Measurements from ENCODE around the gene NRP1. TPM values are rescaled to one million over a fixed set of nuclear protein-coding genes. Genes with fewer than 3 reads are reported as not detected.

Gene NRP1
- total RNA-seq, 1 experiment from 2014 or later = 3.0 TPM

DNA sequence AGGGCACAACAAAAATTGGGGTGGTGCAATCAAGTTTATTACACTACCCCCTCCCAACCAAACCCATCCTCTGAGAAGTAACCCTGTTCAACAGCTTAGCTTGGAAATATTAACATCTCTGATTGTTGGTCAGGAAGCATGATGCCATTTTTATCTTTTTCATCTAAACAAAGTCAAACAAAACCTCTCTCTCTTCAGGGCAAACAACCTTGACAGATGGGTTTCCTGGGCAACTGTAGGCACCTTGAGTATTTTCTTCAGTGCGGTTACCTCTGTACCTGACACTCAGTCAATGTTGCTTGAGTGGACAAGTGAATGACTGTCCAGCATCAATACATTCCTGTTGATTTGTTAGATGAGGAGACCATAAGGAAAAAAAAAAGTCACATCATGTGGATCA, 183.6 kb downstream of the NRP1 start:
- no peaks in the 10 kb centered on the region for H3K27me3 Mint-ChIP-seq (ENCODE audit: low read depth)
- no peaks in the 10 kb centered on the region for H3K36me3 Mint-ChIP-seq
- POLR2A ChIA-PET = no interaction called here
- H3K4me3 Mint-ChIP-seq = no peak overlapping the region
- peaks cover 21% of the 10 kb centered on the region for H3K9me3 Mint-ChIP-seq
- CTCF ChIA-PET = no interaction called here
- ATAC-seq = no peak
- TF ChIP-seq NFATC4 (CRISPR knock-in tag; IDR thresholded peaks at IDR 0.05) = no peak
- TF ChIP-seq TP53 (CRISPR knock-in tag; IDR thresholded peaks at IDR 0.05) = no peak
- TF ChIP-seq, protein P1, sequence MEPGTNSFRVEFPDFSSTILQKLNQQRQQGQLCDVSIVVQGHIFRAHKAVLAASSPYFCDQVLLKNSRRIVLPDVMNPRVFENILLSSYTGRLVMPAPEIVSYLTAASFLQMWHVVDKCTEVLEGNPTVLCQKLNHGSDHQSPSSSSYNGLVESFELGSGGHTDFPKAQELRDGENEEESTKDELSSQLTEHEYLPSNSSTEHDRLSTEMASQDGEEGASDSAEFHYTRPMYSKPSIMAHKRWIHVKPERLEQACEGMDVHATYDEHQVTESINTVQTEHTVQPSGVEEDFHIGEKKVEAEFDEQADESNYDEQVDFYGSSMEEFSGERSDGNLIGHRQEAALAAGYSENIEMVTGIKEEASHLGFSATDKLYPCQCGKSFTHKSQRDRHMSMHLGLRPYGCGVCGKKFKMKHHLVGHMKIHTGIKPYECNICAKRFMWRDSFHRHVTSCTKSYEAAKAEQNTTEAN (CRISPR knock-in tag; IDR thresholded peaks at IDR 0.05) = no peak
- TF ChIP-seq, protein P2, sequence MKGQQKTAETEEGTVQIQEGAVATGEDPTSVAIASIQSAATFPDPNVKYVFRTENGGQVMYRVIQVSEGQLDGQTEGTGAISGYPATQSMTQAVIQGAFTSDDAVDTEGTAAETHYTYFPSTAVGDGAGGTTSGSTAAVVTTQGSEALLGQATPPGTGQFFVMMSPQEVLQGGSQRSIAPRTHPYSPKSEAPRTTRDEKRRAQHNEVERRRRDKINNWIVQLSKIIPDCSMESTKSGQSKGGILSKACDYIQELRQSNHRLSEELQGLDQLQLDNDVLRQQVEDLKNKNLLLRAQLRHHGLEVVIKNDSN (CRISPR knock-in tag; IDR thresholded peaks at IDR 0.05) = no peak
- no peak for TF ChIP-seq ZNF317 (CRISPR knock-in tag; IDR thresholded peaks at IDR 0.05; ENCODE audit: borderline replicate concordance, low read depth)
- no peak for TF ChIP-seq RORB (CRISPR knock-in tag; IDR thresholded peaks at IDR 0.05)
- TF ChIP-seq, protein P3, sequence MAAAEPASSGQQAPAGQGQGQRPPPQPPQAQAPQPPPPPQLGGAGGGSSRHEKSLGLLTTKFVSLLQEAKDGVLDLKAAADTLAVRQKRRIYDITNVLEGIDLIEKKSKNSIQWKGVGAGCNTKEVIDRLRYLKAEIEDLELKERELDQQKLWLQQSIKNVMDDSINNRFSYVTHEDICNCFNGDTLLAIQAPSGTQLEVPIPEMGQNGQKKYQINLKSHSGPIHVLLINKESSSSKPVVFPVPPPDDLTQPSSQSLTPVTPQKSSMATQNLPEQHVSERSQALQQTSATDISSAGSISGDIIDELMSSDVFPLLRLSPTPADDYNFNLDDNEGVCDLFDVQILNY (CRISPR knock-in tag; IDR thresholded peaks at IDR 0.05) = no peak
- TF ChIP-seq, protein P4, sequence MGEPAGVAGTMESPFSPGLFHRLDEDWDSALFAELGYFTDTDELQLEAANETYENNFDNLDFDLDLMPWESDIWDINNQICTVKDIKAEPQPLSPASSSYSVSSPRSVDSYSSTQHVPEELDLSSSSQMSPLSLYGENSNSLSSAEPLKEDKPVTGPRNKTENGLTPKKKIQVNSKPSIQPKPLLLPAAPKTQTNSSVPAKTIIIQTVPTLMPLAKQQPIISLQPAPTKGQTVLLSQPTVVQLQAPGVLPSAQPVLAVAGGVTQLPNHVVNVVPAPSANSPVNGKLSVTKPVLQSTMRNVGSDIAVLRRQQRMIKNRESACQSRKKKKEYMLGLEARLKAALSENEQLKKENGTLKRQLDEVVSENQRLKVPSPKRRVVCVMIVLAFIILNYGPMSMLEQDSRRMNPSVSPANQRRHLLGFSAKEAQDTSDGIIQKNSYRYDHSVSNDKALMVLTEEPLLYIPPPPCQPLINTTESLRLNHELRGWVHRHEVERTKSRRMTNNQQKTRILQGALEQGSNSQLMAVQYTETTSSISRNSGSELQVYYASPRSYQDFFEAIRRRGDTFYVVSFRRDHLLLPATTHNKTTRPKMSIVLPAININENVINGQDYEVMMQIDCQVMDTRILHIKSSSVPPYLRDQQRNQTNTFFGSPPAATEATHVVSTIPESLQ (CRISPR knock-in tag; IDR thresholded peaks at IDR 0.05) = no peak
- TF ChIP-seq SMAD3 (CRISPR knock-in tag; IDR thresholded peaks at IDR 0.05; ENCODE audit: borderline replicate concordance) = no peak
- TF ChIP-seq, protein P5, sequence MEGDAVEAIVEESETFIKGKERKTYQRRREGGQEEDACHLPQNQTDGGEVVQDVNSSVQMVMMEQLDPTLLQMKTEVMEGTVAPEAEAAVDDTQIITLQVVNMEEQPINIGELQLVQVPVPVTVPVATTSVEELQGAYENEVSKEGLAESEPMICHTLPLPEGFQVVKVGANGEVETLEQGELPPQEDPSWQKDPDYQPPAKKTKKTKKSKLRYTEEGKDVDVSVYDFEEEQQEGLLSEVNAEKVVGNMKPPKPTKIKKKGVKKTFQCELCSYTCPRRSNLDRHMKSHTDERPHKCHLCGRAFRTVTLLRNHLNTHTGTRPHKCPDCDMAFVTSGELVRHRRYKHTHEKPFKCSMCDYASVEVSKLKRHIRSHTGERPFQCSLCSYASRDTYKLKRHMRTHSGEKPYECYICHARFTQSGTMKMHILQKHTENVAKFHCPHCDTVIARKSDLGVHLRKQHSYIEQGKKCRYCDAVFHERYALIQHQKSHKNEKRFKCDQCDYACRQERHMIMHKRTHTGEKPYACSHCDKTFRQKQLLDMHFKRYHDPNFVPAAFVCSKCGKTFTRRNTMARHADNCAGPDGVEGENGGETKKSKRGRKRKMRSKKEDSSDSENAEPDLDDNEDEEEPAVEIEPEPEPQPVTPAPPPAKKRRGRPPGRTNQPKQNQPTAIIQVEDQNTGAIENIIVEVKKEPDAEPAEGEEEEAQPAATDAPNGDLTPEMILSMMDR (IDR thresholded peaks at IDR 0.05) = no peak
- TF ChIP-seq EMX1 (CRISPR knock-in tag; IDR thresholded peaks at IDR 0.05) = no peak
- TF ChIP-seq ZNF416 (CRISPR knock-in tag; IDR thresholded peaks at IDR 0.05) = no peak
- TF ChIP-seq ZNF138 (CRISPR knock-in tag; conservative IDR thresholded peaks at IDR 0.05) = no peak
- TF ChIP-seq, protein P6, sequence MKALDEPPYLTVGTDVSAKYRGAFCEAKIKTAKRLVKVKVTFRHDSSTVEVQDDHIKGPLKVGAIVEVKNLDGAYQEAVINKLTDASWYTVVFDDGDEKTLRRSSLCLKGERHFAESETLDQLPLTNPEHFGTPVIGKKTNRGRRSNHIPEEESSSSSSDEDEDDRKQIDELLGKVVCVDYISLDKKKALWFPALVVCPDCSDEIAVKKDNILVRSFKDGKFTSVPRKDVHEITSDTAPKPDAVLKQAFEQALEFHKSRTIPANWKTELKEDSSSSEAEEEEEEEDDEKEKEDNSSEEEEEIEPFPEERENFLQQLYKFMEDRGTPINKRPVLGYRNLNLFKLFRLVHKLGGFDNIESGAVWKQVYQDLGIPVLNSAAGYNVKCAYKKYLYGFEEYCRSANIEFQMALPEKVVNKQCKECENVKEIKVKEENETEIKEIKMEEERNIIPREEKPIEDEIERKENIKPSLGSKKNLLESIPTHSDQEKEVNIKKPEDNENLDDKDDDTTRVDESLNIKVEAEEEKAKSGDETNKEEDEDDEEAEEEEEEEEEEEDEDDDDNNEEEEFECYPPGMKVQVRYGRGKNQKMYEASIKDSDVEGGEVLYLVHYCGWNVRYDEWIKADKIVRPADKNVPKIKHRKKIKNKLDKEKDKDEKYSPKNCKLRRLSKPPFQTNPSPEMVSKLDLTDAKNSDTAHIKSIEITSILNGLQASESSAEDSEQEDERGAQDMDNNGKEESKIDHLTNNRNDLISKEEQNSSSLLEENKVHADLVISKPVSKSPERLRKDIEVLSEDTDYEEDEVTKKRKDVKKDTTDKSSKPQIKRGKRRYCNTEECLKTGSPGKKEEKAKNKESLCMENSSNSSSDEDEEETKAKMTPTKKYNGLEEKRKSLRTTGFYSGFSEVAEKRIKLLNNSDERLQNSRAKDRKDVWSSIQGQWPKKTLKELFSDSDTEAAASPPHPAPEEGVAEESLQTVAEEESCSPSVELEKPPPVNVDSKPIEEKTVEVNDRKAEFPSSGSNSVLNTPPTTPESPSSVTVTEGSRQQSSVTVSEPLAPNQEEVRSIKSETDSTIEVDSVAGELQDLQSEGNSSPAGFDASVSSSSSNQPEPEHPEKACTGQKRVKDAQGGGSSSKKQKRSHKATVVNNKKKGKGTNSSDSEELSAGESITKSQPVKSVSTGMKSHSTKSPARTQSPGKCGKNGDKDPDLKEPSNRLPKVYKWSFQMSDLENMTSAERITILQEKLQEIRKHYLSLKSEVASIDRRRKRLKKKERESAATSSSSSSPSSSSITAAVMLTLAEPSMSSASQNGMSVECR (CRISPR knock-in tag; IDR thresholded peaks at IDR 0.05; ENCODE audit: borderline replicate concordance) = no peak
- TF ChIP-seq MYBL2 (CRISPR knock-in tag; IDR thresholded peaks at IDR 0.05) = no peak
- no peak for TF ChIP-seq JAZF1 (CRISPR knock-in tag; IDR thresholded peaks at IDR 0.05)
- H3K27ac Mint-ChIP-seq = no peak overlapping the region
- peaks cover 5% of the 10 kb centered on the region for H3K4me1 Mint-ChIP-seq
- DNase-seq (ENCODE audit: low spot score) = no peak

All from WTC11 (cell line).